OCI-LY1 (cell line): ENCODE data around the gene TP73.

Source experiments
- H2AFZ ChIP-seq: fragments of 200-600 bp; sonication (generic), shearing (Covaris generic); 2 replicates; pipeline ENCODE4 v1.6.0; 2014; ENCODE audit warnings: antibody characterized with exemption, mild to moderate bottlenecking, low read length
- H3F3A ChIP-seq: fragments of 200-600 bp; sonication (generic), shearing (Covaris generic); 2 replicates; pipeline ENCODE4 v1.6.0; 2014; ENCODE audit warnings: mild to moderate bottlenecking, antibody characterized with exemption, low read length, moderate library complexity; ENCODE audit not compliant: insufficient read depth
- H3K27ac ChIP-seq: fragments of 200-600 bp; sonication (generic); 2 replicates; pipeline ENCODE4 v1.5.1; 2014; ENCODE audit warnings: low read length, mixed run types, mild to moderate bottlenecking, low read depth; ENCODE audit not compliant: poor library complexity, severe bottlenecking
- H3K27me3 ChIP-seq: fragments of 200-600 bp; sonication (generic); 2 replicates; pipeline ENCODE4 v1.6.0; 2014; ENCODE audit warnings: antibody characterized with exemption, mild to moderate bottlenecking, low read length, moderate library complexity; ENCODE audit not compliant: insufficient read depth
- H3K36me3 ChIP-seq: fragments of 200-600 bp; sonication (generic); 2 replicates; pipeline ENCODE4 v1.6.1; 2014; ENCODE audit warnings: mild to moderate bottlenecking, antibody characterized with exemption, low read length, moderate library complexity, mixed read lengths; ENCODE audit not compliant: insufficient read depth
- H3K4me1 ChIP-seq: fragments of 200-600 bp; sonication (generic); 2 replicates; pipeline ENCODE4 v1.5.1; 2014; ENCODE audit warnings: mild to moderate bottlenecking, low read length, moderate library complexity; ENCODE audit not compliant: insufficient read depth, severe bottlenecking
- H3K4me2 ChIP-seq: fragments of 200-600 bp; sonication (generic), shearing (Covaris generic); 2 replicates; pipeline ENCODE4 v1.6.1; 2014; ENCODE audit warnings: low read length
- H3K4me3 ChIP-seq: fragments of 200-600 bp; sonication (generic); 2 replicates; pipeline ENCODE4 v1.5.1; 2014; ENCODE audit warnings: low read length, low read depth, mild to moderate bottlenecking, mixed read lengths; ENCODE audit not compliant: poor library complexity, severe bottlenecking
- H3K79me2 ChIP-seq: fragments of 200-600 bp; shearing (Covaris generic); 2 replicates; pipeline ENCODE4 v1.6.1; 2016; ENCODE audit warnings: mixed run types, low read length, mixed read lengths; ENCODE audit not compliant: insufficient read depth
- H3K9ac ChIP-seq: fragments of 200-600 bp; sonication (generic), shearing (Covaris generic); 2 replicates; pipeline ENCODE4 v1.6.1; 2014; ENCODE audit warnings: mild to moderate bottlenecking, low read length, mixed read lengths
- H3K9me2 ChIP-seq: fragments of 200-600 bp; sonication (generic), shearing (Covaris generic); 2 replicates; pipeline ENCODE4 v1.6.1; 2014; ENCODE audit warnings: low read depth, mild to moderate bottlenecking, low read length, mixed read lengths
- H3K9me3 ChIP-seq: fragments of 200-600 bp; shearing (Covaris generic); 2 replicates; pipeline ENCODE4 v1.6.1; 2014; ENCODE audit warnings: low read length, mixed read lengths
- H4K20me1 ChIP-seq: fragments of 200-600 bp; sonication (generic), shearing (Covaris generic); 2 replicates; pipeline ENCODE4 v1.6.0; 2016; ENCODE audit warnings: mild to moderate bottlenecking, low read length; ENCODE audit not compliant: insufficient read depth
- CTCF ChIP-seq: fragments of 200-600 bp; sonication (generic), shearing (Covaris generic); IDR thresholded peaks from 2 replicates; pipeline ENCODE4 v1.5.1; 2017; ENCODE audit warnings: mild to moderate bottlenecking, antibody characterized with exemption, low read length, moderate library complexity, mixed read lengths
- EZH2 ChIP-seq: fragments of 200-600 bp; sonication (generic), shearing (Covaris generic); IDR thresholded peaks from 2 replicates; pipeline ENCODE4 v1.8.0; 2017; ENCODE audit warnings: borderline replicate concordance, mixed run types, mild to moderate bottlenecking, antibody characterized with exemption, low read length, moderate library complexity, mixed read lengths

TP73 gene

GRCh38 chr1:3617806-3618345, 34.4 kb upstream of the TP73 start:
- Histone ChIP-seq H3K79me2 (no peaks in the 10 kb centered on the region), H3K4me2 (no peak overlapping the region), H3F3A (no peaks in the 10 kb centered on the region), H3K4me3 (no peak overlapping the region), H3K27ac (no peak overlapping the region), H3K27me3 (0 out of 2 replicates have a peak, but pooled peaks cover 10% of the 10 kb centered on the region), H3K9ac (no peak overlapping the region), H3K36me3 (no peaks in the 10 kb centered on the region), H3K4me1 (peaks cover under 1% of the 10 kb centered on the region), H3K9me3 (no peaks in the 10 kb centered on the region), H2AFZ (no peak overlapping the region), H3K9me2 (no peaks in the 10 kb centered on the region), H4K20me1 (no peaks in the 10 kb centered on the region)
- no peak for TF ChIP-seq CTCF
- TF ChIP-seq EZH2: no peak

- H3K27ac ChIP-seq: no peak overlapping the region
- H3K9me2 ChIP-seq: no peaks in the 10 kb centered on the region
- H3K9me3 ChIP-seq: no peaks in the 10 kb centered on the region
- H3K4me1 ChIP-seq: peaks cover 6% of the 10 kb centered on the region
- no peak overlapping the region for H2AFZ ChIP-seq
- no peaks in the 10 kb centered on the region for H3K36me3 ChIP-seq
- H3K9ac ChIP-seq: no peak overlapping the region
- no peaks in the 10 kb centered on the region for H3F3A ChIP-seq
- H3K27me3 ChIP-seq: peaks cover 10% of the 10 kb centered on the region; the same call in 1 of the 2 replicates
- H3K4me2 ChIP-seq: no peak overlapping the region
- H3K4me3 ChIP-seq: no peak overlapping the region
- TF ChIP-seq CTCF (no peak), EZH2 (no peak)
- no peaks in the 10 kb centered on the region for H3K79me2 ChIP-seq
- no peaks in the 10 kb centered on the region for H4K20me1 ChIP-seq
Measured at GRCh38 chr1:3618531-3618880, 33.8 kb upstream of the TP73 start.

GRCh38 chr1:3618881-3619671, 33.2 kb upstream of the TP73 start:
- H3F3A ChIP-seq: no peaks in the 10 kb centered on the region
- H3K9ac ChIP-seq: no peak overlapping the region
- H3K4me1 ChIP-seq: peaks cover 12% of the 10 kb centered on the region
- TF ChIP-seq CTCF (peak; percentile 78), EZH2 (no peak)
- H4K20me1 ChIP-seq: no peaks in the 10 kb centered on the region
- no peaks in the 10 kb centered on the region for H3K9me2 ChIP-seq
- peaks cover 9% of the 10 kb centered on the region; the same call in 1 of the 2 replicates for H3K27me3 ChIP-seq
- no peak overlapping the region for H3K4me3 ChIP-seq
- no peak overlapping the region for H3K27ac ChIP-seq
- H3K36me3 ChIP-seq: no peaks in the 10 kb centered on the region
- H2AFZ ChIP-seq: no peak overlapping the region
- H3K79me2 ChIP-seq: no peaks in the 10 kb centered on the region
- H3K4me2 ChIP-seq: no peak overlapping the region
- H3K9me3 ChIP-seq: no peaks in the 10 kb centered on the region
